GM15510 (cell line): ENCODE results near the gene C16orf92.

Source experiments
- POLR2A ChIP-seq: IDR thresholded peaks from 3 replicates; pipeline ENCODE4 v1.6.1; 2011; ENCODE audit warnings: borderline replicate concordance; ENCODE audit not compliant: insufficient read length; ENCODE audit errors: extremely low read depth

The C16orf92 gene

DNA sequence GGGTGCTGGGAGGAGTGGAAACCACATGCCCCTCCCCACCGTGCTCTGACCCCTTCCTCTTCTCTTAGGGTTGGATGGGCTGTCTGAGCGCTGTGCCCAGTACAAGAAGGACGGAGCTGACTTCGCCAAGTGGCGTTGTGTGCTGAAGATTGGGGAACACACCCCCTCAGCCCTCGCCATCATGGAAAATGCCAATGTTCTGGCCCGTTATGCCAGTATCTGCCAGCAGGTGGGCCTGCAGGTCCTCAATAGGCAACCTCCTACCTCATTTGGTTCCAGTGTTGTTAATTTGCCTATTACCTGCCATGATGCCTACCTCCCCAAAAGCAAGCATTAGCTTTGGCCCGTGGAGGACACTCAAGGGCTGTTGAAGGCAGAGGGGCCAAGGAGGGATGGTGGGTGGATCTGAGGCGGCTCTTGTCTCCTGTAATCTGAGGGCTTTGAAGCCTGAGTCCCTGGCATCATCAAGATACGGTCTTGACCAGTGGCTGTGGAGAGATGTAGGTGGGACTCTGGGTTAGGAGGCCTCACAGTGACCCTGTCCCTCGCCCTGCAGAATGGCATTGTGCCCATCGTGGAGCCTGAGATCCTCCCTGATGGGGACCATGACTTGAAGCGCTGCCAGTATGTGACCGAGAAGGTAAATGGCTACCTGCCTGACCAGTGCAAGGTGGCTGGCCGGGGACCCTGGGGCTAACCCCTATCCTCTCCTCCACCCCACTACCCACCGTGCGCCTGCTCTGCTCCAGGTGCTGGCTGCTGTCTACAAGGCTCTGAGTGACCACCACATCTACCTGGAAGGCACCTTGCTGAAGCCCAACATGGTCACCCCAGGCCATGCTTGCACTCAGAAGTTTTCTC, 46.0 kb downstream of the C16orf92 start:
- no peak for TF ChIP-seq POLR2A

DNA sequence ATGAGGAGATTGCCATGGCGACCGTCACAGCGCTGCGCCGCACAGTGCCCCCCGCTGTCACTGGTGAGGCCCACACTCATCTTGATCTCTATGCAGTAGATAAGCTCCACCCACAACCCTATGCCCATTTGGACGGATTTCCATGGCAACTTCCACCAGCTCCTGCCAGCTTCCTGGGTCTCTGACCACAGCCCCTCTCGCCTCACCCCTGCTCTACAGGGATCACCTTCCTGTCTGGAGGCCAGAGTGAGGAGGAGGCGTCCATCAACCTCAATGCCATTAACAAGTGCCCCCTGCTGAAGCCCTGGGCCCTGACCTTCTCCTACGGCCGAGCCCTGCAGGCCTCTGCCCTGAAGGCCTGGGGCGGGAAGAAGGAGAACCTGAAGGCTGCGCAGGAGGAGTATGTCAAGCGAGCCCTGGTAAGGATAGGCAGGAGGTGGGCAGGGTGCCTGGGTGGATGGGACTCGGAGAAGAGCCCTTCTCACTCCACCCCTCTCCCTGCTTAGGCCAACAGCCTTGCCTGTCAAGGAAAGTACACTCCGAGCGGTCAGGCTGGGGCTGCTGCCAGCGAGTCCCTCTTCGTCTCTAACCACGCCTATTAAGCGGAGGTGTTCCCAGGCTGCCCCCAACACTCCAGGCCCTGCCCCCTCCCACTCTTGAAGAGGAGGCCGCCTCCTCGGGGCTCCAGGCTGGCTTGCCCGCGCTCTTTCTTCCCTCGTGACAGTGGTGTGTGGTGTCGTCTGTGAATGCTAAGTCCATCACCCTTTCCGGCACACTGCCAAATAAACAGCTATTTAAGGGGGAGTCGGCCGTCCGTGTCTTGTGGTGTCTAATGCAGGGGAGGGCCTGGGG, 46.8 kb downstream of the C16orf92 start:
- no peak for TF ChIP-seq POLR2A

DNA sequence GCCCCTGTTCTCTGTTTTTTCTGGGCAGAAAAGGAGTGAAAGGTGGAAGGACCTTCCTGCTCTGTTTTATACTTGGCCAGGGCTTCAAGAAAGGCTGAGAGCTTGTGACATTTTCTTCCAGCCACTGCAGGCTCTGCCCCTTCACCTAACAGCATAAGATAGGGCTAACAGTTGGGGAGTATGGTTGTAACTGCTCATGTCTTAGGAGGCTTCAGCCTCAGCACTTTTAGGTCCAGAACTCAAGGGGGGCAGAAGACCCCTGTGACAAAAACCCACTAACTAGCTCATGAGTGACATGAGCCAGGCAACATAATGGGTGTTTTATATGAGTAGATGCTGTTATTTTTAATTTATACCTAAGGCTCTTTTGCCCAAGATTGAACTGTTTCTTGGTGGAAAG, 47.5 kb downstream of the C16orf92 start:
- no peak for TF ChIP-seq POLR2A
